Prostate gland (tissue), 2 donors: ENCODE results near the gene BICD1. TPM values are rescaled to one million over a fixed set of nuclear protein-coding genes. Genes with fewer than 3 reads are reported as not detected.

ENCODE experiments used
- DNase-seq: peaks from one replicate; pipeline ENCODE4 v3.0.0-alpha.2; 2019; ENCODE audit warnings: low spot score
- H3K27ac ChIP-seq, 2 donors: fragments of 200-600 bp; sonication (generic); 2 replicates each; pipeline ENCODE4 v1.5.1; 2017 to 2019
- H3K27me3 ChIP-seq: fragments of 200-600 bp; sonication (generic); replicated peaks from 2 replicates; pipeline ENCODE4 v1.5.1; 2019; ENCODE audit not compliant: insufficient read depth
- H3K36me3 ChIP-seq, 2 donors: fragments of 200-600 bp; sonication (generic); 1 replicate in 1 of 2; 2 replicates in 1 of 2; pipeline versions ENCODE4 v1.5.1 to v1.8.1; 2017 to 2019
- H3K4me1 ChIP-seq: fragments of 200-600 bp; sonication (generic); replicated peaks from 2 replicates; pipeline ENCODE4 v1.5.1; 2019
- H3K4me3 ChIP-seq, 2 donors: fragments of 200-600 bp; sonication (generic); 2 replicates each; pipeline ENCODE4 v1.5.1; 2017 to 2019
- H3K9me3 ChIP-seq: fragments of 200-600 bp; sonication (generic); 2 replicates; pipeline ENCODE4 v1.5.1; 2017
- POLR2A ChIP-seq: fragments of 450-650 bp; IDR thresholded peaks from one replicate; pipeline ENCODE4 v1.6.1; 2016; ENCODE audit warnings: antibody characterized with exemption, mild to moderate bottlenecking
- POLR2AphosphoS5 ChIP-seq: sonication (generic); formaldehyde crosslinking; IDR thresholded peaks from one replicate; pipeline ENCODE4 v1.6.1; 2017; ENCODE audit warnings: antibody characterized with exemption
- WGBS: methylation state at CpG from one replicate; pipeline ENCODE4 v1.1.5; 2018; 5-methylcytosine and 5-hydroxymethylcytosine counted together
- intact Hi-C: fragments of 100-400 bp; cut with DNase I; formaldehyde crosslinking; loops from one replicate; pipeline ENCODE4 v1.14.2; 2022
- total RNA-seq, 2 donors: library from RNA; depleted of rRNA; stranded (reverse); fragments of >200 nt; gene quantifications; one replicate each; pipeline ENCODE4 v1.1.0, GENCODE V29; 2016
- TF ChIP-seq, protein P1 (sequence below), 4 experiments: fragments of 200-600 bp in 2 of 4; fragments of 450-650 bp in 2 of 4; sonication (generic) in 2 of 4; IDR thresholded peaks; 1 replicate in 3 of 4; 2 replicates in 1 of 4; pipeline ENCODE4 v1.5.1; 2016 to 2019; ENCODE audit warnings: antibody characterized with exemption in 4 of 4, mild to moderate bottlenecking in 2 of 4, moderate library complexity in 2 of 4

The BICD1 gene
- total RNA-seq, 2 donors from 2014 or later, result 8.6 to 26.2 TPM

- WGBS, result 95% methylated on average over 3 of the region's 4 CpGs
- intact Hi-C loops, result no loop called here
- no peaks in the 10 kb centered on the region for H3K9me3 ChIP-seq
- TF ChIP-seq POLR2AphosphoS5 (no peak), POLR2A (no peak)
- TF ChIP-seq, protein P1, sequence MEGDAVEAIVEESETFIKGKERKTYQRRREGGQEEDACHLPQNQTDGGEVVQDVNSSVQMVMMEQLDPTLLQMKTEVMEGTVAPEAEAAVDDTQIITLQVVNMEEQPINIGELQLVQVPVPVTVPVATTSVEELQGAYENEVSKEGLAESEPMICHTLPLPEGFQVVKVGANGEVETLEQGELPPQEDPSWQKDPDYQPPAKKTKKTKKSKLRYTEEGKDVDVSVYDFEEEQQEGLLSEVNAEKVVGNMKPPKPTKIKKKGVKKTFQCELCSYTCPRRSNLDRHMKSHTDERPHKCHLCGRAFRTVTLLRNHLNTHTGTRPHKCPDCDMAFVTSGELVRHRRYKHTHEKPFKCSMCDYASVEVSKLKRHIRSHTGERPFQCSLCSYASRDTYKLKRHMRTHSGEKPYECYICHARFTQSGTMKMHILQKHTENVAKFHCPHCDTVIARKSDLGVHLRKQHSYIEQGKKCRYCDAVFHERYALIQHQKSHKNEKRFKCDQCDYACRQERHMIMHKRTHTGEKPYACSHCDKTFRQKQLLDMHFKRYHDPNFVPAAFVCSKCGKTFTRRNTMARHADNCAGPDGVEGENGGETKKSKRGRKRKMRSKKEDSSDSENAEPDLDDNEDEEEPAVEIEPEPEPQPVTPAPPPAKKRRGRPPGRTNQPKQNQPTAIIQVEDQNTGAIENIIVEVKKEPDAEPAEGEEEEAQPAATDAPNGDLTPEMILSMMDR (IDR thresholded peaks at IDR 0.05), result no peak
- no peak for DNase-seq
- no peak overlapping the region for H3K4me3 ChIP-seq
- H3K27me3 ChIP-seq, result no peaks in the 10 kb centered on the region
- H3K4me1 ChIP-seq, result no peaks in the 10 kb centered on the region
- no peaks in the 10 kb centered on the region for H3K36me3 ChIP-seq
- no peak overlapping the region for H3K27ac ChIP-seq
These were observed 6.3 kb upstream of the BICD1 start for GRCh38 chr12:32100361-32100760.

- intact Hi-C loops, result no loop called here
- TF ChIP-seq, protein P1 (IDR thresholded peaks at IDR 0.05), result no peak
- TF ChIP-seq POLR2AphosphoS5 (no peak), POLR2A (no peak)
- DNase-seq, result no peak
- Histone ChIP-seq H3K4me3 (no peak overlapping the region), H3K9me3 (no peaks in the 10 kb centered on the region), H3K36me3 (no peaks in the 10 kb centered on the region), H3K27ac (no peak overlapping the region), H3K27me3 (no peaks in the 10 kb centered on the region), H3K4me1 (no peaks in the 10 kb centered on the region)
- 88% methylated on average over 5 of the region's 5 CpGs for WGBS
These were observed 5.8 kb upstream of the BICD1 start for GRCh38 chr12:32100888-32101287.

DNA sequence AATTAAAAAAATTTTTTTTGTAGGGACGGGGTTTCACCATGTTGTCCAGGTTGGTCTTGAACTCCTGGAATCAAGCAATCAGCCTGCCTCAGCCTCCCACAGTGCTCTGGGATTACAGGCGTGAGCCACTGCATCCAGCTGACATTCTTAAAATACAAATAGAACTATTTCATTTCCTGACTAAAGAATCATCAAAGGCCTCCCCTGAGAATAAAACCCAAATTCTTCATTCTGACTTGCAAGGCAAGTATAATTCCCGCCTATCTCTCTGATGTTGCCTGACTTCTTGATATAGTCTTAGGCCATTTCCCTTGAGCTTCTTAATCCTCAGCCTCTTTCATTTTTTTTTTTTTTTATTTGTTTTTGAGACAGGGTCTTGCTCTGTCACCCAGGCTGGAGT lies 4.4 kb upstream of the BICD1 start:
- TF ChIP-seq POLR2A, result no peak
- TF ChIP-seq POLR2AphosphoS5, result no peak
- TF ChIP-seq, protein P1 (IDR thresholded peaks at IDR 0.05), result no peak
- WGBS, result 85% methylated on average over 3 of the region's 3 CpGs
- intact Hi-C loops, result no loop called here
- no peaks in the 10 kb centered on the region for H3K4me1 ChIP-seq
- H3K4me3 ChIP-seq, result no peak overlapping the region
- no peak for DNase-seq
- no peaks in the 10 kb centered on the region for H3K9me3 ChIP-seq
- no peak overlapping the region for H3K27ac ChIP-seq
- no peaks in the 10 kb centered on the region for H3K36me3 ChIP-seq
- H3K27me3 ChIP-seq, result no peaks in the 10 kb centered on the region

DNA sequence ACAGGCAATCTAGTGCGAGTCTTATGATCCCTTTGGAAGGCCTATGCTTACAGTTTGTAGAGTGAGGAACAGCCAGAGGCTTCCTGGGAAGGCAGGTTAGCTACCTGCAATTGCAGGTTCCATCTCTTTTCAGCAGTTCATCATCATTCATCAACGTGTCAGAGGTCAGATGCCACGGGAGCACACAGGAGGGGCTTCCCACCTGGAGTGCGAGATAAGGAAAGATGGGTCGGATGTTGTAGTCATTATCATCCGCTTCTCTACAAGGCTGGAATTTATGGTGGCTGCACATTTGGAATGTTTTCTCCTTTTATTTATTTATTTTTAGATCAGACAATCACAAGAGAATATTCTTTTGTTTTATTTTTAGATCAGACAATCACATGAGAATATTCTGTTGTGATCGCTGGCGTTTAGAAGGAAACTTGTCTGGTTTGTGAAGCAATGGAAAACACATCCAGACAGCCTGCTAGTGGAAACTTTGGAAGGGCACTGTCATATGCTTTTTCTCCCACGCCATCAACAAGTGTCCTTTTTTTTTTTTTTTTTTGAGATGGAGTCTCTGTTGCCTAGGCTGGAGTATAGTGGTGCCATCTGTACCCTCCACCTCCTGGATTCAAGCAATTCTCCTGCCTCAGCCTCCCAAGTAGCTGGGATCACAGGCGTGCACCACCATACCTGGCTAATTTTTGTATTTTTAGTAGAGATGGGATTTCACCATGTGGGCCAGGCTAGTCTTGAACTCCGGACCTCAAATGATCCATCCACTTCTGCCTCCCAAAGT lies 1.9 kb upstream of the BICD1 start:
- H3K27ac ChIP-seq, result no peak overlapping the region
- 81% methylated on average over 11 of the region's 11 CpGs for WGBS
- no peak overlapping the region for H3K4me3 ChIP-seq
- no peaks in the 10 kb centered on the region for H3K27me3 ChIP-seq
- no peaks in the 10 kb centered on the region for H3K4me1 ChIP-seq
- TF ChIP-seq POLR2A (no peak), POLR2AphosphoS5 (no peak)
- TF ChIP-seq, protein P1 (IDR thresholded peaks at IDR 0.05), result no peak
- no peaks in the 10 kb centered on the region for H3K9me3 ChIP-seq
- intact Hi-C loops, result no loop called here
- DNase-seq, result no peak
- no peaks in the 10 kb centered on the region for H3K36me3 ChIP-seq

DNA sequence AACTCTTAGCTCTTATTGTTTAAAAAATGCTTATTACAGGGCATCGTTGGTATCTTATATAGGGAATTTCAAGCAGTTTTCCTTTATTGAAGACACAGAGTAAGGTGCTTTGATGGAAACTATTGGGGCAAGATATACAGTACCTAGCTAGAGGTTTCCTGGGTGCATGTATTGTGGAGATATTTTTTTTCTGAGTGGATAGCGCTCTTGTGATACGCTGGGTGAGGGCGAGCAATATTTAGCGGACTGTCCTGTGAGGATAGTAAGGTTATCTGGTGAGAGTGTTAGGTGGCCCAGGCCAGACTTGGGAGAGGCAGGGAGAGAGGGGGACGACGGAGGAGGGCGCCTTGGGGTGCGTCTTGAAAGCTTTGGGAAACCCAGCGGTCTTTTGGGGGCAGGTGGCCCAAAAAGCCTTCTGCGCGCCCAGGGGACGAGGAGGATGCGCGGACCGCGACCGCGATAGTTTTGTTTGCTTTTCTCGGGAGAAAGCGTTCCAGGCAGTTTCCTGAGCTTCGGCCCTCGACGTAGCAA lies 596 bp upstream of the BICD1 start:
- intact Hi-C loops, result no loop called here
- no peaks in the 10 kb centered on the region for H3K36me3 ChIP-seq
- H3K27ac ChIP-seq, result peak overlapping the region; percentile 64 to 70
- H3K9me3 ChIP-seq, result no peaks in the 10 kb centered on the region
- H3K4me3 ChIP-seq, result peak overlapping the region; percentile 52 to 77
- peak; percentile 4 for DNase-seq
- no peak for TF ChIP-seq POLR2A
- TF ChIP-seq POLR2AphosphoS5, result no peak
- TF ChIP-seq, protein P1 (IDR thresholded peaks at IDR 0.05), result no peak
- WGBS, result 13% methylated on average over 24 of the region's 24 CpGs
- no peaks in the 10 kb centered on the region for H3K4me1 ChIP-seq
- no peaks in the 10 kb centered on the region for H3K27me3 ChIP-seq
